DOHH2 (cell line): ENCODE data around the gene SPATA4.

Source experiments
- H3F3A ChIP-seq: fragments of 200-600 bp; sonication (generic), shearing (Covaris generic); 2 replicates; pipeline ENCODE4 v1.6.0; 2016; ENCODE audit warnings: antibody characterized with exemption, mild to moderate bottlenecking; ENCODE audit not compliant: control insufficient read depth, insufficient read depth
- H3K27ac ChIP-seq: fragments of 200-600 bp; sonication (generic); 2 replicates; pipeline ENCODE4 v1.5.1; 2014; ENCODE audit warnings: low read depth, mild to moderate bottlenecking, low read length, moderate library complexity
- H3K27me3 ChIP-seq: fragments of 200-600 bp; sonication (generic); 2 replicates; pipeline ENCODE4 v1.6.1; 2014; ENCODE audit warnings: mild to moderate bottlenecking, low read length, mixed read lengths; ENCODE audit not compliant: control insufficient read depth
- H3K36me3 ChIP-seq: fragments of 200-600 bp; sonication (generic); 2 replicates; pipeline ENCODE4 v1.6.1; 2014; ENCODE audit warnings: mild to moderate bottlenecking, low read length, moderate library complexity, mixed read lengths; ENCODE audit not compliant: control insufficient read depth
- H3K4me1 ChIP-seq: fragments of 200-600 bp; sonication (generic); 2 replicates; pipeline ENCODE4 v1.6.1; 2014; ENCODE audit warnings: mild to moderate bottlenecking, low read length, mixed read lengths; ENCODE audit not compliant: control insufficient read depth
- H3K4me2 ChIP-seq: fragments of 200-600 bp; sonication (generic); 2 replicates; pipeline ENCODE4 v1.6.0; 2014; ENCODE audit warnings: mild to moderate bottlenecking, low read length, moderate library complexity
- H3K4me3 ChIP-seq: fragments of 200-600 bp; sonication (generic); 2 replicates; pipeline ENCODE4 v1.5.1; 2014; ENCODE audit warnings: mild to moderate bottlenecking, low read length, mixed read lengths
- H3K79me2 ChIP-seq: fragments of 200-600 bp; sonication (generic); 2 replicates; pipeline ENCODE4 v1.6.1; 2014; ENCODE audit warnings: mild to moderate bottlenecking, low read length, mixed read lengths; ENCODE audit not compliant: control insufficient read depth
- H3K9me2 ChIP-seq: fragments of 200-600 bp; sonication (generic); replicated peaks from 2 replicates; pipeline ENCODE4 v1.6.1; 2014; ENCODE audit warnings: mild to moderate bottlenecking, low read length, mixed read lengths; ENCODE audit not compliant: control insufficient read depth
- H3K9me3 ChIP-seq: fragments of 200-600 bp; sonication (generic); 2 replicates; pipeline ENCODE4 v1.6.1; 2014; ENCODE audit warnings: antibody characterized with exemption, low read length, mixed read lengths; ENCODE audit not compliant: control insufficient read depth, insufficient read depth
- H4K20me1 ChIP-seq: fragments of 200-600 bp; sonication (generic); 2 replicates; pipeline ENCODE4 v1.6.0; 2014; ENCODE audit warnings: low read depth, mild to moderate bottlenecking, antibody characterized with exemption, low read length, moderate library complexity; ENCODE audit not compliant: control insufficient read depth, insufficient read depth
- CTCF ChIP-seq: fragments of 200-600 bp; sonication (generic); IDR thresholded peaks from one replicate; pipeline ENCODE4 v1.5.1; 2014; ENCODE audit warnings: antibody characterized with exemption, mild to moderate bottlenecking, low read depth, low read length; ENCODE audit not compliant: poor library complexity, severe bottlenecking
- EZH2phosphoT487 ChIP-seq: fragments of 200-600 bp; sonication (generic); IDR thresholded peaks from 2 replicates; pipeline ENCODE4 v1.6.1; 2017; ENCODE audit warnings: borderline replicate concordance, mild to moderate bottlenecking, antibody characterized with exemption, low read length, moderate library complexity, mixed read lengths

Gene SPATA4

GRCh38 chr4:176142253-176142652 lies 53.1 kb downstream of the SPATA4 start:
- H3F3A ChIP-seq: no peaks in the 10 kb centered on the region
- H4K20me1 ChIP-seq: no peaks in the 10 kb centered on the region
- no peak overlapping the region for H3K4me2 ChIP-seq
- H3K4me1 ChIP-seq: no peaks in the 10 kb centered on the region
- TF ChIP-seq EZH2phosphoT487 (no peak), CTCF (no peak)
- H3K9me2 ChIP-seq: no peaks in the 10 kb centered on the region
- no peaks in the 10 kb centered on the region for H3K79me2 ChIP-seq
- H3K9me3 ChIP-seq: no peaks in the 10 kb centered on the region
- no peaks in the 10 kb centered on the region for H3K36me3 ChIP-seq
- H3K4me3 ChIP-seq: no peak overlapping the region
- no peak overlapping the region for H3K27ac ChIP-seq
- H3K27me3 ChIP-seq: no peaks in the 10 kb centered on the region

GRCh38 chr4:176139518-176139917 lies 55.9 kb downstream of the SPATA4 start:
- Histone ChIP-seq H3K27ac (no peak overlapping the region), H3K36me3 (no peaks in the 10 kb centered on the region), H3K79me2 (no peaks in the 10 kb centered on the region), H3K4me2 (no peak overlapping the region), H4K20me1 (no peaks in the 10 kb centered on the region), H3K4me1 (no peaks in the 10 kb centered on the region), H3K9me2 (no peaks in the 10 kb centered on the region), H3F3A (no peaks in the 10 kb centered on the region), H3K9me3 (no peaks in the 10 kb centered on the region), H3K4me3 (no peak overlapping the region), H3K27me3 (no peaks in the 10 kb centered on the region)
- no peak for TF ChIP-seq CTCF
- no peak for TF ChIP-seq EZH2phosphoT487

- no peaks in the 10 kb centered on the region for H3K9me2 ChIP-seq
These were observed 57.8 kb downstream of the SPATA4 start for GRCh38 chr4:176137631-176138030.

More at GRCh38 chr4:176137631-176138030, 57.8 kb downstream of the SPATA4 start:
- H3K27ac ChIP-seq: no peak overlapping the region
- H3K9me3 ChIP-seq: no peaks in the 10 kb centered on the region
- H3K4me2 ChIP-seq: no peak overlapping the region
- no peaks in the 10 kb centered on the region for H3K27me3 ChIP-seq
- H3K4me3 ChIP-seq: no peak overlapping the region
- no peaks in the 10 kb centered on the region for H3K4me1 ChIP-seq
- no peaks in the 10 kb centered on the region for H3K36me3 ChIP-seq
- no peak for TF ChIP-seq CTCF
- no peaks in the 10 kb centered on the region for H3K79me2 ChIP-seq
- H4K20me1 ChIP-seq: no peaks in the 10 kb centered on the region
- no peaks in the 10 kb centered on the region for H3F3A ChIP-seq
